ENCODE data around the gene SYNGAP1.
"Not testable (repeated sequence)": the region's sequence is repeated elsewhere in the genome, so short reads cannot be mapped to it uniquely, and the experiment has no call there.

SYNGAP1 gene

DNA sequence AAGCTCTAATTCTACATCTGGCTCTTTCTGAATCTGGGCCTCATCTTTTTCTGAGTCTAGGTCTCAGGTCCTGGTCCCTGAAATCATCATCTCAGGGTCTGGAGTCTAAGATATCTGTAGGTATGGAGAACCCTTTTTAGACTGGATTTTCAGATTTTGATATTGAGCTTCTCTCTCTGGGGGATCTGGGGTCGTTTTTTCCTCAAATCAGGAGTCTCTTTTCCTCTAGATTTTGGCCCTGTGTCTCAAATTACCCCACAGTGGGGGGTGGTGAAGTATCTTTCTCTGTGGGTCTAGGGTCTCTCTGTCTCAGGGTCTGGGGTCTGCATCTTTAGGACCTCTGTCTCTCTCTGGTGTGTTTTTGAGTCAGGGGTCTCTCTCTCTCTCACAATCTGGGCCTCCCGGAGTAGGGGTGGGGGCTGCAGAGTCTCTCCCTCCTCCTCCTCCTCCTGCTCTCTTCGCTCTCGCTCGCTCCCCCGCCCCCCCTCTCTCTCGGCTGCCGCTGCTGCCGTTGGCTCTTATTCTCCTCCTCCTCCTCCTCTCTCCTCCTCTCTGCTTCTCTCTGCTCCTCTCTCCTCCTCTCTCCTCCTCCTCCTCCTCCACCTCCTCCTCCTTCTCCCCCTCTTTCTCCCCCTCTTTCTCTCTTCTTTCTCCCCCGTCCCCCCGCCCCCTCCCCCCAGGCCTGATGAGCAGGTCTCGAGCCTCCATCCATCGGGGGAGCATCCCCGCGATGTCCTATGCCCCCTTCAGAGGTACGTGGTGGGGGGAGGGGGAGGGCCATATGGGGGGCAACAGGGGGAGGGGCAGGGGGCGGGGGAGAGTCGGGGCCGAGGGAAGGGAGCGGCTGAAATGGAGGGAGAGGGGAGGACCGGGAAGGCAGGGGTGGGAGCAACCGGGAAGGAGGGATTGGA is at the start of gene SYNGAP1:
SYNGAP1 (plus strand) TSS at position 486 of the 911 bp plus-strand sequence; CDS start at position 686, 200 bp downstream.
- Mint-ChIP-seq H3K27me3 (no peaks in the 10 kb centered on the region), H3K36me3 (ENCODE audit: low read depth) (peaks cover 29% of the 10 kb centered on the region), H3K4me3 (peak within 1 kb of the TSS; percentile 96), H3K9me3 (no peaks in the 10 kb centered on the region), H3K27ac (peak within 1 kb of the TSS; percentile 99), H3K4me1 (ENCODE audit: low read depth) (peaks cover 68% of the 10 kb centered on the region)
- DNase-seq = peak; percentile 70

DNA sequence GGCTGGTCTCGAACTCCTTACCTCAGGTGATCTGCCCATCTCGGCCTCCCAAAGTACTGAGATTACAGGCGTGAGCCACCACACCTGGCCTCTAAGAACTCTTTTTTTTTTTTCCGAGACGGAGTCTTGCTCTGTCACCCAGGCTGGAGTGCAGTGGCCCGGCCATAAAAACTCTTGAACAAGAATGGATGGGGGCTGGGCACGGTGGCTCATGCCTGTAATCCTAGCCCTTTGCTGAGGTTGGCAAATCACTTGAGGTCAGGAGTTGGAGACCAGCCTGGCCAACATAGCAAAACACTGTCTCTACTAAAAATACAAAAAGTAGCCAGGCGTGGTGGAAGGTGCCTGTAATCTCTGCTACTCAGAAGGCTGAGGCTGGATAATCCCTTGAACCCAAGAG is 48.0 kb upstream of the SYNGAP1 start:
- H3K27me3 Mint-ChIP-seq; H3K36me3 Mint-ChIP-seq (ENCODE audit: low read depth); DNase-seq; H3K4me3 Mint-ChIP-seq; H3K27ac Mint-ChIP-seq; H3K9me3 Mint-ChIP-seq; H3K4me1 Mint-ChIP-seq (ENCODE audit: low read depth): not testable (repeated sequence)

DNA sequence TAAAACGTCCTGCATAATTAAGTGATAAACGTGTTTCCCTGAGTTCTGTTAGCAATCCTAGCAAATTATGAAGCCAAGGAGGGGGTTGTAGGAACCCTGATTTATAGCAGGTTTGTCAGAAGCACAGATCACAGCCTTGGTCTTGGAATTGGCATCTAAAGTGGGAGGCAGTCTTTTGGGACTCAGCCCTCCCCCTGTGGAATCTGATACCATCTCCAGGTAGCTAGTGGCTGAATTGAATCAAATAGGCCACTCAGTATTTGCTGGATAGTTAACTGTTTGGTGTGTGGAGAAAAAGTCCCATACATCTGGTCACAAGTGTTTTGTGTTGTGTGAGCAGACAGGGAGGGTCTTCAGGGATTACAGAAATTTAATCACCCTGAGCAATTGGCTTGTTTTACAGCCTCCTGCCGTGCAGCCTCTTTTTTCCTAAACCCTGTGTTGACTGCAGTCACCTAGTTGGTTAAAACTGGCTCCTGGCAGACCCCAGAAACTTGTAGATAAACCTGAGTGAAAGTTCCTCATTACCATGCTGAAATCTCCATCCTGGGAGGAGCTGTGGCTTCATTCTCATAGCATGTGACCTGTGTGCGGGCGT is 47.2 kb upstream of the SYNGAP1 start:
- no peak overlapping the region for H3K27ac Mint-ChIP-seq
- no peak overlapping the region for H3K4me3 Mint-ChIP-seq
- no peaks in the 10 kb centered on the region for H3K36me3 Mint-ChIP-seq (ENCODE audit: low read depth)
- H3K4me1 Mint-ChIP-seq (ENCODE audit: low read depth) = peaks cover 10% of the 10 kb centered on the region
- H3K27me3 Mint-ChIP-seq = no peaks in the 10 kb centered on the region
- DNase-seq = no peak
- H3K9me3 Mint-ChIP-seq = no peaks in the 10 kb centered on the region

DNA sequence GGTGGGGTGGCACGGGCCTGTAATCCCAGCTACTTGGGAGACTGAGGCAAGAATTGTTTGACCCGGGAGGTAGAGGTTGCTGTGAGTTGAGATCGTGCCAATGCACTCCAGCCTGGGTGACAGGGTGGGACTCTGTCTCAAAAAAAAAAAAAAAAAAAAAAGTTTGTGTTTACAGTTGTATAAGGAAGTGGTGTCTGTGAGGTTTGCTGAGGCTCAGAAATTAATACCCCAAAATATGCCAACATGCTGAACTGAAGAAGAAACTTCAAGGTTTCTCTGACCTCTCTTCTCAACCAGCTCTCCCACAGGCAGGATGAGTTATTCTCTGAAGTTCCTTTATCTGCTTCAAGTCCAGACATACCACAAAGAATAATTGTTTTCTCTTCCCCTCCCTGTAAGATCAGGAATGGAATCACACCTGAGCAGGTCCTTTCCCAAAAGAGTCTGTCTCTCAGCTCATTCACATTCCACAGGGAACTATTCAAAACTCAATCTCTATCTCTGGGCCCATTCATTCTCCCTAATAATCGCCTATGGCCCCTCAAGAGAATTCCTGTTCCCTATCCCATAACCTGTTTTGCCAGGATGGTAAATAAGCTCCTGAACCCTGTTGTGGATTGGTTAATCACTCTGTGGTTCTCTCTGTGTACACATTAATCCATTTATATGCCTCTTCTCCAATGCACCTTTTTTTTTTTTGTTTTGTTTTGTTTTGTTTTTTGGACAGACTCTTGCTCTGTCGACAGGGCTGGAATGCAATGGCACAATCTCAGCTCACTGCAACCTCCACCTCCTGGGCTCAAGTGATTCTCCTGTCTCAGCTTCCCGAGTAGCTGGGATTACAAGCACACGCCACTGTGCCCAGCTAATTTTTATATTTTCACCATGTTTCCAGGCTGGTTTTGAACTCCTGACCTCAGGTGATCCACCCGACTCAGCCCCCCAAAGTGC is 45.6 kb upstream of the SYNGAP1 start:
- peaks cover 10% of the 10 kb centered on the region for H3K4me1 Mint-ChIP-seq (ENCODE audit: low read depth)
- H3K9me3 Mint-ChIP-seq = no peaks in the 10 kb centered on the region
- no peak overlapping the region for H3K4me3 Mint-ChIP-seq
- H3K27ac Mint-ChIP-seq = no peak overlapping the region
- DNase-seq = no peak
- no peaks in the 10 kb centered on the region for H3K36me3 Mint-ChIP-seq (ENCODE audit: low read depth)
- no peaks in the 10 kb centered on the region for H3K27me3 Mint-ChIP-seq

DNA sequence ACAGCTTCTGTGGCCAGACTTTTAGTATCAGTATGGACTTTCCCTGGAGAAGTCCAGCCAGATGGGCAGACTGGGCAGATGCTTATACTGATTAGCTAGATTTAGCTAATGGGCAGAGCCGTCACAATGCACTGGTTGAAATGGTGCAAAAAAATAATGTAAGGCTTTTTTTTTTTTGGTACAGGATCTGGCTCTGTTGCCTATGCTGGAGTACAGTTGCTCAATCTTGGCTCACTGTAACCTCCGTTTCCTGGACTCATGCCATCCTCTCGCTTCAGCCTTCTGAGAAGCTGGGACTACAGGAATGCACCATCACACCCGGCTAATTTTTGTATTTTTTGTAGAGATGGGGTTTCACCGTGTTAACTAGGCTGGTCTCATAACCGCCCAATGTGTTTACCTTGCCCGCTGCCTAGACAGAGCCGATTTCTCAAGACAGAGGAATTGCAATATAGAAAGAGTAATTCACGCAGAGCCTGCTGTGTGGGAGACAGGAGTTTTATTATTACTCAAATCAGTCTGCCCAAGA is 44.7 kb upstream of the SYNGAP1 start:
- no peak overlapping the region for H3K27ac Mint-ChIP-seq
- DNase-seq = no peak

DNA sequence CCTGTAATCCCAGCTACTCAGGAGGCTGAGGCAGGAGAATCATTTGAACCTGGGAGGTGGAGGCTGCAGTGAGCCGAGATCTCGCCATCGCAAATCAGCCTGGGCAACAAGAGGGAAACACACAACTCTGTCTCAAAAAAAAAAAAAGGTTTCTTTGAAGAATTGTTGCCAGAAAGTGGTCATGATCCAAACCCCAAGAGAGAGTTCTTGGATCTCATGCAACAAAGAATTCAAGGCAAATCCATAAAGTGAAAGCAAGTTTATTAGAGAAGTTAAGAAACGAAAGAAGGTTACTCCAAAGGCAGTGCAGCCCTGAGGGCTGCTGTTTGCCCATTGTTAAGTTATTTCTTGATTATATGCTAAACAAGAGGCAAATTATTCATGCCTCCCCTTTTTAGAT is 42.7 kb upstream of the SYNGAP1 start:
- Mint-ChIP-seq H3K4me3 (no peak overlapping the region), H3K9me3 (no peaks in the 10 kb centered on the region), H3K27me3 (no peaks in the 10 kb centered on the region), H3K36me3 (ENCODE audit: low read depth) (no peaks in the 10 kb centered on the region), H3K4me1 (ENCODE audit: low read depth) (peaks cover 10% of the 10 kb centered on the region), H3K27ac (no peak overlapping the region)
- no peak for DNase-seq

More for the DNA sequence above, 44.7 kb upstream of the SYNGAP1 start:
- H3K27me3 Mint-ChIP-seq = no peaks in the 10 kb centered on the region
- H3K4me3 Mint-ChIP-seq = no peak overlapping the region
- peaks cover 10% of the 10 kb centered on the region for H3K4me1 Mint-ChIP-seq (ENCODE audit: low read depth)
- no peaks in the 10 kb centered on the region for H3K36me3 Mint-ChIP-seq (ENCODE audit: low read depth)
- no peaks in the 10 kb centered on the region for H3K9me3 Mint-ChIP-seq

DNA sequence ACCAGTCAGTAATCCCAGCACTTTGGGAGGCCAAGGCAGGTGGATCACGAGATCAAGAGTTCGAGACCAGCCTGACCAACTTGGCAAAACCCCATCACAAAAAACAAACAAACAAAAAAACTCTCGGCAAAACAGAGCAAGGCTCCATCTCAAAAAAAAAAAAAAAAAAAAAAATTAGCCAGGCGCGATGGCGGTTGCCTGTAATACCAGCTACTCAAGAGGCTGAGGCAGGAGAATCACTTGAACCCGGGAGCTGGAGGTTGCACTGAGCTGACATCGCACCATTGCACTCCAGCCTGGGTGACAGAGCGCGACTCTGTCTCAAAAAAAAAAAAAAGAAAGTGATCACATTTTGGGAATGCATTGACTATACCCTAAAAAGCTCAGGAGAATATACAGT is 40.7 kb upstream of the SYNGAP1 start:
- H3K9me3 Mint-ChIP-seq = not testable (repeated sequence)

DNA sequence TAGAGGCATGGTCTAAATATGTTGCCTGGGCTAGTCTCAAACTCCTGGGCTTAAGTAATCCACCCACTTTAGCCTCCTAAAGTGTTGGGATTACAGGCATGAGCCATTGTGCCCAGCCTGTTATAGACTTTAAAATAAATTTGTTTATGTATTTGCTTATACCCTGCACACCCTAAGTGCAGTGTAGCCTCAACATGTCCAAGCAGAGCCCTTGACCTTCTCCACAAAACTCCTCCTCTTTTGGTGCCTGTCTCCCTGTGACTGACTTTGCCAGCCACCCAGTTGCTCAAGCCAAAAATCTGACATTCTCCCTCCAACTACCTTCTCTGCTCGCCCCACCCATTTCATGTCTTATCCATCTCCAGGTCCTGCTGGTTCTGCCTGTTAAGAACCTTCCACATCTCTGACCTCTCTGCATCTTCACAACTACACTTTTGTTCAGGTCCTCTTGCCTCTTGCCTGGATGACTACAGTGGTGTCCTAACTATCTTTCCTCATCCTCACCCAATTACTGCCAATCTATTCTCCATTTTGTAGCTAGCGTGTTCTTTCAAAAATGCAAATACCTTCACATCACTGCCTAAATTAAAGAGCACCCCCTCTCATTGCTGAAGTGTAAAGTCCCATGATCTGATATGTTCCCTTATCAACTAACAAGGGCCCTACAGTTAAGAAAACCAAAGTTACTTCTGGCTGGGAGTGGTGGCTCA is 39.4 kb upstream of the SYNGAP1 start:
- Mint-ChIP-seq H3K4me3 (no peak overlapping the region), H3K27ac (no peak overlapping the region)

More for the DNA sequence above, 40.7 kb upstream of the SYNGAP1 start:
- not testable (repeated sequence) for H3K4me1 Mint-ChIP-seq (ENCODE audit: low read depth); H3K27ac Mint-ChIP-seq; H3K36me3 Mint-ChIP-seq (ENCODE audit: low read depth); DNase-seq; H3K27me3 Mint-ChIP-seq; H3K4me3 Mint-ChIP-seq

DNA sequence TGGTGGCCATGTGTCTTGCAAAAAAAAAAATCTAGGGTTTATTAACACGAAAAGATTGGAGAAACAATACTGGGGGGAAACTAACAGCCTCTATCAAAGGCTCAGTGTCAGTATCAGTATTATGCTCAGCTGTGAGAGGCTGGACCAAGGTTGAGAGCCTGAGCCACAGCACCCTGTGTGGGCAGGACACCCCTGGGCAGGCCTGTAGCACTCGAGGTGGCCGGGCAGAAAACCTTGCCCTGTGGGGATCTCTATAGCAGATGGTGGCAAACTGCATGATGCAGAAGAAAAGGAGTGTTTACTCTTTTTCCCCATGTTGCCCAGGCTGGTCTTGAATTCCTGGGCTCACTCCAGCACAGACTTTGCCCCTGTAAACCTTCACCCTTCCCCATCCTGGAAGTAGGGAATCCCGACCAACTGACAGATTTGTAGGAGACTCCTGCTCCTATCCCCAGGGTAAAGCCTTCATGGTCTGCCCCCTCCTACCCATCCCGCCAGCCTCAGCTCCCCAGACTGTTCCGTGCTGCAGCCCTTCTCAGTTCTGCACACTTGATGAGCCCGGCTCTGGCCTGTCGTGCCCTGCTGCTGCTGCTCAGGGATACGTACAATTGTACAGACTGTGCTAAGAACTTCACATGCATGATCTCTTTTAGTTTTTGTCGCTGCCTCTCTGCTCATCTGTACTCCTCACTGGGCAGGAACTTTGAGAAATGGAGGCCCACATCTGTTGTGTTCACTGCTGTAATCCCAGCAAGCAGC is 36.3 kb upstream of the SYNGAP1 start:
- no peaks in the 10 kb centered on the region for H3K27me3 Mint-ChIP-seq
- no peaks in the 10 kb centered on the region for H3K36me3 Mint-ChIP-seq (ENCODE audit: low read depth)
- no peak overlapping the region for H3K4me3 Mint-ChIP-seq
- H3K9me3 Mint-ChIP-seq = no peaks in the 10 kb centered on the region
- no peak overlapping the region for H3K27ac Mint-ChIP-seq
- H3K4me1 Mint-ChIP-seq (ENCODE audit: low read depth) = no peaks in the 10 kb centered on the region
- DNase-seq = no peak

More for the DNA sequence above, 39.4 kb upstream of the SYNGAP1 start:
- H3K9me3 Mint-ChIP-seq = no peaks in the 10 kb centered on the region
- H3K27me3 Mint-ChIP-seq = no peaks in the 10 kb centered on the region
- H3K36me3 Mint-ChIP-seq (ENCODE audit: low read depth) = no peaks in the 10 kb centered on the region
- DNase-seq = no peak
- H3K4me1 Mint-ChIP-seq (ENCODE audit: low read depth) = peaks cover under 1% of the 10 kb centered on the region

DNA sequence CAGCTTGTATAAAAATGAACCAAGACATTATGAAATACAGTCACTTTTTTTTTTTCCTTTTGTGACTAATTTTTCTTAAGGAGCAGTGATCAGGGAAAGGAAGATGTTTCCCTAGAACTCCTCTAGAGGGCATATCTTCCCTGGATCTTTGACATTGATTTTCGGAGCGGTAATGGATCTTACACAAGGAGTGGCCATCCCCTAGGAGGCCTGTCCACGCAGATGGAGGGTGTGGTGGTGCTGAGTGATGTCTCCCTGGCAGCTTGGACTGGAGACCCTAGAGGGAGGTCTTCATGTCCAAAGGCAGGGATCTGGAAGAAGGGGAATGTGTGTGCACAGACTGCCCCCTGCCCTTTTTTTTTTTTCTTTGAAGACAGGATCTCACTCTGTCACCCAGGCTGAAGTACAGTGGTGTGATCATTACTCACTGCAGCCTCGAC is 35.3 kb upstream of the SYNGAP1 start:
- Mint-ChIP-seq H3K9me3 (no peaks in the 10 kb centered on the region), H3K4me1 (ENCODE audit: low read depth) (no peaks in the 10 kb centered on the region), H3K27me3 (no peaks in the 10 kb centered on the region), H3K36me3 (ENCODE audit: low read depth) (no peaks in the 10 kb centered on the region), H3K4me3 (no peak overlapping the region), H3K27ac (no peak overlapping the region)
- no peak for DNase-seq

DNA sequence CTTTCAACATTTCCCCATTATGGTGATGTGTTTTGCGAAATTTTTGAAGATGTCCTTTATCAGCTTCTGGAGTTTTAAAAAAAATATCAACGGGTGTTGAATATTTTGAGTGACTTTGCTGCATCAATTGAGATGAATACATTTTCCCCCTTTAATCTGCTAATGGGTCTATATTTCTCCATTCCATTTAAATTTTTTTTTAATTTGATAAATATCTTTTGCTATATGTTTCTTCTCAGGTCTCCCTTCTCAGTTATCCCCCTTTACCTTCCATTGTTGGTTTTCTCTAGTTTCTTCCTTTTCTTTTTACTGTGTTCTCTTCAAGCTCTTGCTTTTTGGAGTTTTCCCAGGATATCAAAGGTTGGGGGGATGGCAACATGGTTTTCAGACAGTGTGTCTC is 29.7 kb upstream of the SYNGAP1 start:
- no peaks in the 10 kb centered on the region for H3K9me3 Mint-ChIP-seq
- peaks cover 29% of the 10 kb centered on the region for H3K36me3 Mint-ChIP-seq (ENCODE audit: low read depth)
- peaks cover 34% of the 10 kb centered on the region for H3K4me1 Mint-ChIP-seq (ENCODE audit: low read depth)
- H3K27me3 Mint-ChIP-seq = no peaks in the 10 kb centered on the region
- DNase-seq = no peak
- peak overlapping the region; percentile 97 for H3K27ac Mint-ChIP-seq
- no peak overlapping the region for H3K4me3 Mint-ChIP-seq

DNA sequence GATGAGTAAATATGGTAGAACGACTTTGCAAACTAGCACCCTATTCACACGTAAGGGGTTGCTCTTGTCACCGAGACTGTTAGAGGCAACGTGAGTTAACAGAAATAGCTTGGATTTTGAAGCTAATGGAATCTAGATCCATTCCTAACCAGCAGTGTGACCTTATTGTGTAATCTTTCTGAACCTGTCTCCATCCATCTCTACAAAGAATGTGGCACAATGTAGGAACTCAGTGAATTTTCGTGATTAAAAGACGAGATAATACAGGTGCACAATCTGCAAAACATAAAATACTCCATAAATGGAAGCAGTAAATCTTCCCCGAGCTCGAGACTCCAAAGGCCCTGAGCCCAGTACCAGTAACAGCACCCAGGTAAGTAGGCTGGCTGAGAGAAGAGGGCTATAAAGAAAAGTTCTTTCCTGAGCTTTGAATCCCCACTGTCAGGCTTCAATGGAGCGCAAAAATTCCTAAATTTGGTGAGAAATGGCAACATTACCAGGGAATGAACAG is 29.0 kb upstream of the SYNGAP1 start:
- no peak for DNase-seq
- no peaks in the 10 kb centered on the region for H3K9me3 Mint-ChIP-seq
- H3K36me3 Mint-ChIP-seq (ENCODE audit: low read depth) = peaks cover 33% of the 10 kb centered on the region
- no peaks in the 10 kb centered on the region for H3K27me3 Mint-ChIP-seq
- peak overlapping the region; percentile 97 for H3K27ac Mint-ChIP-seq
- H3K4me1 Mint-ChIP-seq (ENCODE audit: low read depth) = peaks cover 37% of the 10 kb centered on the region
- peak overlapping the region; percentile 96 for H3K4me3 Mint-ChIP-seq

Measured in activated T-cell treated with anti-CD3 and anti-CD28 coated beads, Interleukin-2, amount 50 U/mL, for 24 hours (primary cell).